Osteoblast (primary cell): ENCODE measurements around the gene NKAIN2. TPM values are rescaled to one million over a fixed set of nuclear protein-coding genes. Genes with fewer than 3 reads are reported as not detected.
"Not testable (repeated sequence)": the region's sequence is repeated elsewhere in the genome, so short reads cannot be mapped to it uniquely, and the experiment has no call there.

Experiments used
- DNase-seq: peaks from one replicate; pipeline ENCODE4 v3.0.0; 2011; ENCODE audit warnings: low spot score, mixed read lengths; ENCODE audit not compliant: insufficient read length; ENCODE audit errors: missing footprints
- H2AFZ ChIP-seq: 2 replicates; pipeline ENCODE4 v1.6.0; 2011; ENCODE audit warnings: mild to moderate bottlenecking, low read length
- H3K27ac ChIP-seq: 2 replicates; pipeline ENCODE4 v1.5.1; 2011; ENCODE audit warnings: mild to moderate bottlenecking, low read depth, low read length, moderate library complexity
- H3K27me3 ChIP-seq: 2 replicates; pipeline ENCODE4 v1.6.0; 2012; ENCODE audit warnings: mild to moderate bottlenecking, control low read depth, inconsistent platforms, low read length, moderate library complexity; ENCODE audit not compliant: insufficient read depth
- H3K36me3 ChIP-seq: 2 replicates; pipeline ENCODE4 v1.5.1; 2011; ENCODE audit warnings: mild to moderate bottlenecking, low read length, control low read depth, moderate library complexity; ENCODE audit not compliant: insufficient read depth
- H3K4me1 ChIP-seq: 2 replicates; pipeline ENCODE4 v1.5.1; 2011; ENCODE audit warnings: mild to moderate bottlenecking, low read length, control low read depth, moderate library complexity; ENCODE audit not compliant: insufficient read depth
- H3K4me2 ChIP-seq: 2 replicates; pipeline ENCODE4 v1.6.0; 2011; ENCODE audit warnings: mild to moderate bottlenecking, low read length; ENCODE audit not compliant: insufficient read depth
- H3K4me3 ChIP-seq: fragments of 200-600 bp; sonication (generic); 3 replicates; pipeline ENCODE4 v1.5.1; 2012; ENCODE audit warnings: mild to moderate bottlenecking, low read length, inconsistent platforms; ENCODE audit not compliant: insufficient read depth
- H3K79me2 ChIP-seq: 2 replicates; pipeline ENCODE4 v1.6.0; 2012; ENCODE audit warnings: mild to moderate bottlenecking, low read length, control low read depth, inconsistent platforms; ENCODE audit not compliant: insufficient read depth
- H3K9me3 ChIP-seq: 2 replicates; pipeline ENCODE4 v1.5.1; 2011; ENCODE audit warnings: low read depth, low read length, control low read depth
- H4K20me1 ChIP-seq: 2 replicates; pipeline ENCODE4 v1.6.0; 2012; ENCODE audit warnings: mild to moderate bottlenecking, low read length, control low read depth; ENCODE audit not compliant: insufficient read depth
- total RNA-seq: library from RNA; depleted of rRNA; stranded (reverse); fragments of >200 nt; gene quantifications from 2 replicates; pipeline ENCODE4 v1.2.3, GENCODE V29; 2012
- TF ChIP-seq, protein P1 (sequence below): IDR thresholded peaks from 2 replicates; pipeline ENCODE4 v1.5.1; 2011; ENCODE audit warnings: mild to moderate bottlenecking, low read depth, low read length, moderate library complexity; ENCODE audit errors: extremely low read depth

NKAIN2 gene
- total RNA-seq, 1 donor, result under 0.01 TPM

DNA sequence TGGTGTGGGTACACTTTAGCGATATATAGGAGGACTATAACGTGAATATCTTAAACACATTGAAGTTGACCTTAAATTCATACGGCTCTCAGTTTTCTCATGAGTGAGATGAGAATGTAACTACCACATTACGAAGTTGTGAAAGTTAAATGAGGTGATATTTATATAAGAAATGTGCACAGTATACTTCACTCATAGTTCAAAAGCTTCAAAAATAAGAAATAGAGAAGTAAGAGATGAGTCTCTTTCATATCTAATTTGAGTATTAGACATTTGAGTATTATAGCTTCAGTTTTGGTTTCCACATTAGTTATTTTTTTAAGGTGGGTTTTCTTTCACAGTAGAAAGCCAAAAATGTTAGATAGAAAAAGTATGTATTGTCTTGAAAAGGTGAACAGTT is 183.3 kb downstream of the NKAIN2 start:
- H2AFZ ChIP-seq, result no peak overlapping the region
- no peaks in the 10 kb centered on the region for H3K36me3 ChIP-seq
- H3K79me2 ChIP-seq, result no peaks in the 10 kb centered on the region
- H3K4me1 ChIP-seq, result no peaks in the 10 kb centered on the region
- H3K27ac ChIP-seq, result no peak overlapping the region
- no peaks in the 10 kb centered on the region for H3K27me3 ChIP-seq
- H3K4me3 ChIP-seq, result no peak overlapping the region
- no peak overlapping the region for H3K4me2 ChIP-seq
- TF ChIP-seq, protein P1, sequence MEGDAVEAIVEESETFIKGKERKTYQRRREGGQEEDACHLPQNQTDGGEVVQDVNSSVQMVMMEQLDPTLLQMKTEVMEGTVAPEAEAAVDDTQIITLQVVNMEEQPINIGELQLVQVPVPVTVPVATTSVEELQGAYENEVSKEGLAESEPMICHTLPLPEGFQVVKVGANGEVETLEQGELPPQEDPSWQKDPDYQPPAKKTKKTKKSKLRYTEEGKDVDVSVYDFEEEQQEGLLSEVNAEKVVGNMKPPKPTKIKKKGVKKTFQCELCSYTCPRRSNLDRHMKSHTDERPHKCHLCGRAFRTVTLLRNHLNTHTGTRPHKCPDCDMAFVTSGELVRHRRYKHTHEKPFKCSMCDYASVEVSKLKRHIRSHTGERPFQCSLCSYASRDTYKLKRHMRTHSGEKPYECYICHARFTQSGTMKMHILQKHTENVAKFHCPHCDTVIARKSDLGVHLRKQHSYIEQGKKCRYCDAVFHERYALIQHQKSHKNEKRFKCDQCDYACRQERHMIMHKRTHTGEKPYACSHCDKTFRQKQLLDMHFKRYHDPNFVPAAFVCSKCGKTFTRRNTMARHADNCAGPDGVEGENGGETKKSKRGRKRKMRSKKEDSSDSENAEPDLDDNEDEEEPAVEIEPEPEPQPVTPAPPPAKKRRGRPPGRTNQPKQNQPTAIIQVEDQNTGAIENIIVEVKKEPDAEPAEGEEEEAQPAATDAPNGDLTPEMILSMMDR, result no peak
- DNase-seq, result no peak
- H3K9me3 ChIP-seq, result no peaks in the 10 kb centered on the region
- H4K20me1 ChIP-seq, result no peaks in the 10 kb centered on the region

DNA sequence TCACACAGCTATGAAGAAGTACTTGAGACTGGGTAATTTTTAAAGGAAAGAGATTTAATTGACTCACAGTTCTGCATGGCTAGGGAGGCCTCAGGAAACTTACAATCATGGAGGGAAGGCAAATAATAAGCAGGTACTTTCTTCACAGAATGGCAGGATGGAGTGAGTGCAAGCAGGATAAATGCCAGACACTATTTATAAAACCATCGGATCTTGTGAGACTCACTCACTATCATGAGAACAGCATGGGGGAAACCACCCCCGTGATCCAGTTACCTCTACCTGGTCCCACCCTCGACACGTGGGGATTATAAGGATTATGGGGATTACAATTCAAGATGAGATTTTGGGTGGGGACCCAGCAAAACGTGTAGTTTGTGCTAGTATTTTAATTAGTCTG is 186.3 kb downstream of the NKAIN2 start:
- not testable (repeated sequence) for H3K27ac ChIP-seq, DNase-seq, H3K27me3 ChIP-seq, H4K20me1 ChIP-seq, H3K9me3 ChIP-seq, H3K79me2 ChIP-seq, H3K4me1 ChIP-seq, H3K4me3 ChIP-seq, H3K4me2 ChIP-seq, H3K36me3 ChIP-seq, H2AFZ ChIP-seq

DNA sequence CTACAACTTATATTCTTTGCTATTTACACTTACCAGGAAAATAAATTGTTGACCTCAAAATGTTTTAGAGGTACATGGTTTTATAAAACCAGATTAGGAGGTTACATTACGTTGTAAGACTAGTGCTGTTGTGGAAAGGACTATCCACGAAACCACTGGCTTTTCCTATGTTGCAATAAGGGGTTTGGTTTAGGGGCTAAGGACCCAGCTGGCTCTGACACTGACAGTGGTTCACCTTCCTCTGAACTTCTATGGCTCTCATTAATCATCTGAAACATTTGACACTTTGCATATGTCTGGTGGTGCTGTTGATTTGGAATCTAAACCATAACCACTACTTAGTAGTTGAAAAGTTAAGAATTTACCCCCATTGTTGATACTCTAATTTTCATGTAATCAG is 186.7 kb downstream of the NKAIN2 start:
- Histone ChIP-seq H3K27ac (no peak overlapping the region), H3K27me3 (no peaks in the 10 kb centered on the region), H3K79me2 (no peaks in the 10 kb centered on the region), H2AFZ (no peak overlapping the region), H3K4me1 (no peaks in the 10 kb centered on the region), H3K4me2 (no peak overlapping the region), H3K9me3 (no peaks in the 10 kb centered on the region), H4K20me1 (no peaks in the 10 kb centered on the region), H3K36me3 (no peaks in the 10 kb centered on the region), H3K4me3 (no peak overlapping the region)
- DNase-seq, result no peak
- TF ChIP-seq, protein P1, result no peak

DNA sequence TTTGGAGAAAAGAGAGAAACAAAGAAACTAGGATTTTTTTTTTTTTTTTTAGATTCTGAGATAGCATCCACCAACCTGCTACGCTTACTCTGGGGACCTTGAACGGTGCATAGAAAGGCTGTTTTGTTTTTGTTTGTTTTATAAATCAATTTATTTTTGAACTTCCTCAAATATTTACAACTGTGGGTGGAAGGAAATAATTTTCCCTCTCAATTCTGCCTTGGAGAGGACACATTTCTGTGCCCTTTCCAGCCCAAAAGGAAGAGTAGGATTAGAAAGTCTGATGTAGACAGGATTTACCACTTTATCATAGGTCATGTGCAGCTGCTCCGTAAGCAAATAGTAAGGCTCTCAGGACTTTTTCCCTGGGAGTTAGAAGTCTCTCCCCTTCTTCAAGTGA is 190.5 kb downstream of the NKAIN2 start:
- H3K9me3 ChIP-seq, result no peaks in the 10 kb centered on the region
- no peak overlapping the region for H3K27ac ChIP-seq
- no peak for DNase-seq
- H3K4me1 ChIP-seq, result no peaks in the 10 kb centered on the region
- H3K36me3 ChIP-seq, result no peaks in the 10 kb centered on the region
- no peak overlapping the region for H2AFZ ChIP-seq
- no peaks in the 10 kb centered on the region for H4K20me1 ChIP-seq
- TF ChIP-seq, protein P1, result no peak
- H3K27me3 ChIP-seq, result no peaks in the 10 kb centered on the region
- H3K79me2 ChIP-seq, result no peaks in the 10 kb centered on the region
- no peak overlapping the region for H3K4me2 ChIP-seq
- no peak overlapping the region for H3K4me3 ChIP-seq
